ENCODE measurements around the gene NONO. TPM values are rescaled to one million over a fixed set of nuclear protein-coding genes. Genes with fewer than 3 reads are reported as not detected.
"Not testable (repeated sequence)": the region's sequence is repeated elsewhere in the genome, so short reads cannot be mapped to it uniquely, and the experiment has no call there.

NONO gene
- total RNA-seq, 2 donors from 2014 or later: 203 to 262 TPM

- H3K27ac ChIP-seq: no peak overlapping the region
Measured at GRCh38 chrX:71302461-71303213, 19.2 kb downstream of the NONO start.

GRCh38 chrX:71304561-71304960, 21.1 kb downstream of the NONO start:
- intact Hi-C loops (cut with DNase I): no loop called here
- Histone ChIP-seq H3K4me1 (no peaks in the 10 kb centered on the region), H3K27me3 (no peaks in the 10 kb centered on the region), H3K27ac (no peak overlapping the region), H3K4me3 (no peak overlapping the region), H3K36me3 (no peaks in the 10 kb centered on the region), H3K9me3 (no peaks in the 10 kb centered on the region), H3K9ac (ENCODE audit: low read depth in 2 of 2, low read length in 2 of 2) (no peak overlapping the region)
- TF ChIP-seq CTCF (IDR thresholded peaks at IDR 0.05): no peak
- DNase-seq: no peak

More at GRCh38 chrX:71302461-71303213, 19.2 kb downstream of the NONO start:
- intact Hi-C loops (cut with DNase I): no loop called here
- Histone ChIP-seq H3K4me1 (no peaks in the 10 kb centered on the region), H3K27me3 (no peaks in the 10 kb centered on the region), H3K9ac (ENCODE audit: low read depth in 2 of 2, low read length in 2 of 2) (no peak overlapping the region), H3K4me3 (no peak overlapping the region), H3K9me3 (no peaks in the 10 kb centered on the region), H3K36me3 (peaks cover 6% of the 10 kb centered on the region)
- DNase-seq: no peak
- TF ChIP-seq CTCF (IDR thresholded peaks at IDR 0.05): no peak

- H3K9ac ChIP-seq (ENCODE audit: low read depth in 2 of 2, low read length in 2 of 2): no peak overlapping the region
- TF ChIP-seq CTCF (IDR thresholded peaks at IDR 0.05): no peak
- H3K36me3 ChIP-seq: no peaks in the 10 kb centered on the region
- no peak overlapping the region for H3K4me3 ChIP-seq
- H3K9me3 ChIP-seq: no peaks in the 10 kb centered on the region
- H3K27me3 ChIP-seq: no peaks in the 10 kb centered on the region
- no peaks in the 10 kb centered on the region for H3K4me1 ChIP-seq
- no peak for DNase-seq
- intact Hi-C loops (cut with DNase I): no loop called here
- no peak overlapping the region for H3K27ac ChIP-seq
Measured at GRCh38 chrX:71315917-71316316, 32.5 kb downstream of the NONO start.

- H3K36me3 ChIP-seq; H3K4me1 ChIP-seq; H3K27me3 ChIP-seq; DNase-seq; H3K9me3 ChIP-seq; H3K27ac ChIP-seq; H3K4me3 ChIP-seq; intact Hi-C loops (cut with DNase I); H3K9ac ChIP-seq (ENCODE audit: low read depth in 2 of 2, low read length in 2 of 2): not testable (repeated sequence)
Measured at GRCh38 chrX:71316959-71317358, 33.5 kb downstream of the NONO start.

- H3K9ac ChIP-seq (ENCODE audit: low read depth in 2 of 2, low read length in 2 of 2): no peak overlapping the region
- no peak overlapping the region for H3K27ac ChIP-seq
- H3K4me3 ChIP-seq: no peak overlapping the region
- H3K9me3 ChIP-seq: no peaks in the 10 kb centered on the region
- no peaks in the 10 kb centered on the region for H3K27me3 ChIP-seq
- intact Hi-C loops (cut with DNase I): no loop called here
- no peak for DNase-seq
- no peaks in the 10 kb centered on the region for H3K36me3 ChIP-seq
- H3K4me1 ChIP-seq: no peaks in the 10 kb centered on the region
- TF ChIP-seq CTCF (IDR thresholded peaks at IDR 0.05): no peak
Measured at GRCh38 chrX:71320126-71320525, 36.7 kb downstream of the NONO start.

GRCh38 chrX:71321731-71322130, 38.3 kb downstream of the NONO start:
- no peak overlapping the region for H3K9ac ChIP-seq (ENCODE audit: low read depth in 2 of 2, low read length in 2 of 2)
- no peaks in the 10 kb centered on the region for H3K9me3 ChIP-seq
- intact Hi-C loops (cut with DNase I): no loop called here
- no peaks in the 10 kb centered on the region for H3K4me1 ChIP-seq
- no peak for DNase-seq
- TF ChIP-seq CTCF (IDR thresholded peaks at IDR 0.05): no peak
- H3K36me3 ChIP-seq: no peaks in the 10 kb centered on the region
- H3K4me3 ChIP-seq: no peak overlapping the region
- no peaks in the 10 kb centered on the region for H3K27me3 ChIP-seq
- no peak overlapping the region for H3K27ac ChIP-seq

GRCh38 chrX:71324452-71324851, 41.0 kb downstream of the NONO start:
- H3K4me3 ChIP-seq; H3K9ac ChIP-seq (ENCODE audit: low read depth in 2 of 2, low read length in 2 of 2); H3K9me3 ChIP-seq; H3K27me3 ChIP-seq; H3K27ac ChIP-seq; DNase-seq; intact Hi-C loops (cut with DNase I); H3K4me1 ChIP-seq; H3K36me3 ChIP-seq: not testable (repeated sequence)

All from colonic mucosa (tissue), 4 donors.